ENCODE results near the gene NDUFV3. TPM values are rescaled to one million over a fixed set of nuclear protein-coding genes. Genes with fewer than 3 reads are reported as not detected.

Gene NDUFV3
- total and polyA plus RNA-seq, 8 donors, result 19.2 to 51.3 (median 36.7) TPM

DNA sequence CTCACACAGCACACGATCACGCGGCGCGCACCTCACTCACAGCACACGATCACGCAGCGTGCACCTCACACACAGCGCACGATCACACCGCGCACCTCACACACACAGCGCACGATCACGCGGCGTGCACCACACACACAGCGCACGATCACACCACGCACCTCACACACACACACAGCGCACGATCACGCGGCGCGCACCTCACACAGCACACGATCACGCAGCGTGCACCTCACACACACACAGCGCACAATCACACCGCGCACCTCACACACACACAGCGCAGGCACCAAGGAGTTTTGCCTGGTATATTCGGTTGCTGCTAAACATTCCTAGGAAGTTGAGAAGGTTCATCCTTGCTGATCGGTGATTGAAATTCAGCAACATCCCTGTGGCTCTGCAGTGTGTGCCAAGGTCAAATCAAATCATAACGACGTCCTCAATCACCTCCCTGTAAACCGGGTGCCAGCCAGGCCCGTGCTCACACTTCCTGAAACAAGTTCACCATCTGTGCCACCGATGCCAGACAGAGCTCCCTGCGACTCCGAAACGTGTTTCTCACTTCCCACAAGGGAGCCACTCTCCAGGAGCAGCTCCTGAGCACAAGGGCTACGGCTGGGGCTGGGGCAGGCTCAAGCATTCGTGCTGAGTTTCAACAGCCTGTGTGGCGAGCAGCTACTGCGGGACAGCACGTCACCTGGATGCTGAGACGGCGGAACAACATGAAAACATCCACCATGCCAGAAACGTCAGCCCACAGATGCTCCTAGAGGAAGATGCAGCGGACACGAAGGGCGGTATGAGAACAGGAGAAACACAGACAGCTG is 44.0 kb upstream of the NDUFV3 start:
- Histone ChIP-seq H3K27me3 (no peaks in the 10 kb centered on the region), H3K9me3 (no peaks in the 10 kb centered on the region), H3K36me3 (peaks cover 49 to 100% (median 95%) of the 10 kb centered on the region in 4 donors), H3K27ac (no peak overlapping the region), H3K4me3 (no peak overlapping the region), H3K4me1 (peaks cover 0 to 18% (median 16%) of the 10 kb centered on the region in 4 donors)
- 90 to 93% (median 91%) methylated on average over 53 to 54 of the region's 54 CpGs for WGBS, 5 donors
- intact Hi-C loops (cut with DNase I; ENCODE audit: low total_unique reads), result no loop called here
- TF ChIP-seq POLR2A (IDR thresholded peaks at IDR 0.05) (no peak), EP300 (IDR thresholded peaks at IDR 0.05) (no peak), POLR2AphosphoS5 (IDR thresholded peaks at IDR 0.05) (no peak)
- TF ChIP-seq, protein P1, sequence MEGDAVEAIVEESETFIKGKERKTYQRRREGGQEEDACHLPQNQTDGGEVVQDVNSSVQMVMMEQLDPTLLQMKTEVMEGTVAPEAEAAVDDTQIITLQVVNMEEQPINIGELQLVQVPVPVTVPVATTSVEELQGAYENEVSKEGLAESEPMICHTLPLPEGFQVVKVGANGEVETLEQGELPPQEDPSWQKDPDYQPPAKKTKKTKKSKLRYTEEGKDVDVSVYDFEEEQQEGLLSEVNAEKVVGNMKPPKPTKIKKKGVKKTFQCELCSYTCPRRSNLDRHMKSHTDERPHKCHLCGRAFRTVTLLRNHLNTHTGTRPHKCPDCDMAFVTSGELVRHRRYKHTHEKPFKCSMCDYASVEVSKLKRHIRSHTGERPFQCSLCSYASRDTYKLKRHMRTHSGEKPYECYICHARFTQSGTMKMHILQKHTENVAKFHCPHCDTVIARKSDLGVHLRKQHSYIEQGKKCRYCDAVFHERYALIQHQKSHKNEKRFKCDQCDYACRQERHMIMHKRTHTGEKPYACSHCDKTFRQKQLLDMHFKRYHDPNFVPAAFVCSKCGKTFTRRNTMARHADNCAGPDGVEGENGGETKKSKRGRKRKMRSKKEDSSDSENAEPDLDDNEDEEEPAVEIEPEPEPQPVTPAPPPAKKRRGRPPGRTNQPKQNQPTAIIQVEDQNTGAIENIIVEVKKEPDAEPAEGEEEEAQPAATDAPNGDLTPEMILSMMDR (IDR thresholded peaks at IDR 0.05), result no peak
- DNase-seq, result no peak

DNA sequence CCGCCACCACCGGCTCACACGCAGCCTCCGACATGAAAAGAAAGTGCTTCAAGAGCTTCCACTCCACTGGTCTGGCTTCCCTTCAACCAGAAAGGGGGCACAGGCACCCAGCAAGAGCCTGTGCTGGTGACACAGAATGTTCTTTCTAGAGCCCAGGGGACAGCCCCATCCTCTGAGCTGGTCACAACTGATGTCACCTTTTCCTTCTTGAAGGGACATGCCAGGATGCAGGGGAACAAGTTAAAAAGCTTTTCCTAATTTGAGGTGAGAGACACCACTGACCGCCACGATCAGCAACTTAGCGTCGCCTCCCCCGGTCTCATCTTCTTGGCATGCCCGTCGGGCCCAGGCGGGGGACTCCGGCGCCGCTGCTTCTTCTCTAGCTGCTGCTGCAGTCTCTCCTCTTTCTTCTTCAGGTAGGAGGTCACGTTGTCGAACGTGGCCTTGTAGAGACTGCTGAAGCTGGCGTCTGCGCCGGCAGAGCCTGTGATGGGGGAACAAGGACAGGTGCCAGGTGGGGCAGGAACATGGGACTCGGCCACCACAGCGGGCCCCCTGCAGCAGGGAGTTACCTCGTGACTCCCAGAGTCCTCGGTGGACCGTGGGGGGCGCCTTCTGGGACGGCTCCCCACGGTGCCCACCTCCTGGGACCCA is 43.2 kb upstream of the NDUFV3 start:
- peaks cover 0 to 11% (median 9%) of the 10 kb centered on the region in 4 donors for H3K4me1 ChIP-seq
- H3K9me3 ChIP-seq, result no peaks in the 10 kb centered on the region
- intact Hi-C loops (cut with DNase I; ENCODE audit: low total_unique reads), result no loop called here
- no peaks in the 10 kb centered on the region for H3K27me3 ChIP-seq
- WGBS, 5 donors, result 91 to 96% (median 93%) methylated on average over 16 to 29 of the region's 29 CpGs
- DNase-seq, result no peak
- H3K4me3 ChIP-seq, result no peak overlapping the region
- TF ChIP-seq, protein P1 (IDR thresholded peaks at IDR 0.05), result no peak
- TF ChIP-seq EP300 (IDR thresholded peaks at IDR 0.05), result no peak
- no peak for TF ChIP-seq POLR2A (IDR thresholded peaks at IDR 0.05)
- no peak overlapping the region for H3K27ac ChIP-seq
- peaks cover 55 to 100% (median 95%) of the 10 kb centered on the region in 4 donors for H3K36me3 ChIP-seq

DNA sequence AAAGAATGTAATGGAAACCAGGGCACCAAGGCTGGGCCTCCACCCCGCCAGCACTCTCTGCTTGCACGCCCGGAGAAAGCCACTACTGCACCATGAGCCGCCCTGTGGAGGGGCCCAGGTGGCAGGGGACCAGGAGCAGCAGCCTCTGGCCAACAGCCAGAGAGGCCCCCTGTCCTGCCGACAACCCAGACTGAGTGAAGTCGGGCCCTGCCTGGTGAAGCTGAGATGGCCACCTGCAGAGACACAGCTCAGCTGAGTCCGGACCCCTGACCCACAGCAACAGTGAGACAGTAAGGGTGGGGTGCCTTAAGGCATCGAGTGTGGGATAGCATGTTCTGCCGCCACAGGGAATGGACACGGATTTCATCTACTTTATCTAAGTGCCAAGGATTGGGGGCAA is 42.6 kb upstream of the NDUFV3 start:
- TF ChIP-seq, protein P1 (IDR thresholded peaks at IDR 0.05), result no peak
- TF ChIP-seq EP300 (IDR thresholded peaks at IDR 0.05), result no peak
- TF ChIP-seq POLR2A (IDR thresholded peaks at IDR 0.05), result no peak
- TF ChIP-seq POLR2AphosphoS5 (IDR thresholded peaks at IDR 0.05), result no peak
- peaks cover 0 to 6% (median 3%) of the 10 kb centered on the region in 4 donors for H3K4me1 ChIP-seq
- no peak overlapping the region for H3K27ac ChIP-seq
- 83 to 94% (median 90%) methylated on average over 10 of the region's 10 CpGs; no CpG with 5 or more reads in 1 of the 5 donors for WGBS, 5 donors
- H3K9me3 ChIP-seq, result no peaks in the 10 kb centered on the region
- intact Hi-C loops (cut with DNase I; ENCODE audit: low total_unique reads), result no loop called here
- H3K4me3 ChIP-seq, result no peak overlapping the region
- DNase-seq, result no peak
- peaks cover 61 to 100% (median 95%) of the 10 kb centered on the region in 4 donors for H3K36me3 ChIP-seq
- H3K27me3 ChIP-seq, result no peaks in the 10 kb centered on the region

DNA sequence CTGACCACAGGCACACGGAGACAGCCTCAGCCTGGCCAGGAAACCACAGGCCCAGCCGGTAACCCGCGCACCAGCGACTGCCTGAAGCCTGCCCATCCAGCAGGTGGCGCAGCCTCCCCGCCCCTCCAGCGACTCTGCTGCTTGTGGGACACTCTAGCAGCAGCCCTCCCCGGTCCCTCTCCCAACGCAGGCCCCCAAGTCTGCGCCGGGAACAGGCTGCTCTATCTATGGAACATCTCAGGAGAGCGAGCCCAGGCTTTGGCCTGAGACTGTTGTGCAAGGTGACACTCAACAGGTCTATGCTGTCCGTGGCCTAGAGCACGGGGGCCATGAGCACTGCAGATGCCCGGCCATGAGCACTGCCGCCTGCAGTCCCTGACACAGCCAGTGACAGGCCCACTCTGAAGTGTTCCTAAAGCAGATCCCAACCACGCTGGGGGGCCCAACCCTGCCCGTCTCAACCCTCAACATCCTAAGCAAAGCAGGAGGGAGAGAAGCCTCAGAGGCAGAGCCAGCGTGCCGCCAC is 42.2 kb upstream of the NDUFV3 start:
- intact Hi-C loops (cut with DNase I; ENCODE audit: low total_unique reads), result no loop called here
- Histone ChIP-seq H3K36me3 (peaks cover 66 to 100% (median 95%) of the 10 kb centered on the region in 4 donors), H3K4me3 (no peak overlapping the region), H3K27ac (no peak overlapping the region), H3K9me3 (no peaks in the 10 kb centered on the region), H3K27me3 (no peaks in the 10 kb centered on the region), H3K4me1 (peaks cover 0 to under 1% (median under 1%) of the 10 kb centered on the region in 4 donors)
- WGBS, 5 donors, result 83 to 85% (median 84%) methylated on average over 21 of the region's 21 CpGs; no CpG with 5 or more reads in 1 of the 5 donors
- TF ChIP-seq, protein P1 (IDR thresholded peaks at IDR 0.05), result peak in 2 of 7 experiments; percentile 32 to 42
- TF ChIP-seq POLR2A (IDR thresholded peaks at IDR 0.05), result no peak
- DNase-seq, result peak in 1 of 2 donors; percentile 34
